Kidney epithelial cell (primary cell): ENCODE measurements around the gene ZNF793. TPM values are rescaled to one million over a fixed set of nuclear protein-coding genes. Genes with fewer than 3 reads are reported as not detected.
A peak's percentile ranks its signal among the peaks of the same experiment; 100 is the strongest.

Experiments
- DNase-seq: peaks from one replicate; pipeline ENCODE4 v3.0.0-alpha.2; 2010; ENCODE audit warnings: low read depth
- H3K27me3 ChIP-seq: 2 replicates; pipeline ENCODE4 v1.6.0; 2011; ENCODE audit warnings: low read length; ENCODE audit not compliant: control insufficient read depth, insufficient read depth
- H3K36me3 ChIP-seq: 2 replicates; pipeline ENCODE4 v1.5.1; 2011; ENCODE audit warnings: low read length; ENCODE audit not compliant: control insufficient read depth, insufficient read depth
- H3K4me3 ChIP-seq: 2 replicates; pipeline ENCODE4 v1.5.1; 2011; ENCODE audit warnings: low read depth, mild to moderate bottlenecking, control low read depth, low read length
- total RNA-seq: library from RNA; depleted of rRNA; stranded (reverse); fragments of >200 nt; gene quantifications from 2 replicates; pipeline ENCODE4 v1.2.3, GENCODE V29; 2015
- TF ChIP-seq, protein P1 (sequence below): IDR thresholded peaks from 2 replicates; pipeline ENCODE4 v1.5.1; 2011; ENCODE audit warnings: mild to moderate bottlenecking, moderate library complexity, low read length, control low read depth, inconsistent platforms; ENCODE audit not compliant: insufficient read depth, poor library complexity, severe bottlenecking

The ZNF793 gene
- total RNA-seq, 1 donor from 2014 or later = 7.7 TPM

DNA sequence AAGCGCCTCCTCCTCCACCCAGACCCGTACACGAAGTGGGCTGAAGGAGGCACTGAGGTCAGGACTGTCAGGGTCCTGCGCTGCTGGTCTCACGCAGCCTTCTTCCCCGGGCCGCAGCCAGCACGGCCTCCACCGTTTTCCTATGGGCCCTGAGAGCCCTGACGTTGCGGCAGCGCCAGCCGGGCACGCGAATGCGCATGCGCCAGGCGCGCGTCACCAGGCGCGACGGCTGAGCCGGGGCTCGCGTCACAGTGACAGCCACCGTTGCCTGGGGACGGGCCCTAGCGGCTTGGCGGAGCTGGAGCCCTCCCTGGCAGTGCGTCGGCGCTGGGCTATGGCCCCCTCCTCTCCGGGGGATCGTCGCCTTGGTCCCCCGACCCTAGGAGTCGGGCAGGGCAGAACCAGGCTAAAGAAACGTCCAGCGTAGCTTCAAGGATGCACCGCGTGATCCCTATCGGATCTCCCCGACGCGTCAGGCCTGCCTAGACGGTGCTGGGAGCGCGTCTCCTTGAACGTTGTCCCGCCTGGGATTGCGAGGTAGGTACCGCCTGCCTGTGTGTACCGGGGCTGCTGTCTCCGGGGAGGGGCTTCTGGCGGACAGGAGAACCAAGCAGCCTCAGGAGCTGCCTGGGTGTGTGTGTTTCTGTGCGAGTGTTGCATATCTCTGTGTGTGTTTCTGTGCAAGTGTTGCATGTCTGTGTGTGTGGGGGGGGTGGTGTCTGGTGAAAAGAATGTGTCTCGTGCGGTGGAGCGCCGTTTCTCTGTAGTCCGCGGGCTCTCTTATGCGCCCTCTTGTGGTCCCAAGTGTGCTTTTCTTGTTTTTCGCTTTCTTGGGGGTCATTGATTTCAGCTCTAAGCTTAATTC lies 44.6 kb downstream of the ZNF793 start:
- Histone ChIP-seq H3K4me3 (peak overlapping the region; percentile 89), H3K36me3 (no peaks in the 10 kb centered on the region), H3K27me3 (no peaks in the 10 kb centered on the region)
- peak; percentile 18 for DNase-seq
- TF ChIP-seq, protein P1, sequence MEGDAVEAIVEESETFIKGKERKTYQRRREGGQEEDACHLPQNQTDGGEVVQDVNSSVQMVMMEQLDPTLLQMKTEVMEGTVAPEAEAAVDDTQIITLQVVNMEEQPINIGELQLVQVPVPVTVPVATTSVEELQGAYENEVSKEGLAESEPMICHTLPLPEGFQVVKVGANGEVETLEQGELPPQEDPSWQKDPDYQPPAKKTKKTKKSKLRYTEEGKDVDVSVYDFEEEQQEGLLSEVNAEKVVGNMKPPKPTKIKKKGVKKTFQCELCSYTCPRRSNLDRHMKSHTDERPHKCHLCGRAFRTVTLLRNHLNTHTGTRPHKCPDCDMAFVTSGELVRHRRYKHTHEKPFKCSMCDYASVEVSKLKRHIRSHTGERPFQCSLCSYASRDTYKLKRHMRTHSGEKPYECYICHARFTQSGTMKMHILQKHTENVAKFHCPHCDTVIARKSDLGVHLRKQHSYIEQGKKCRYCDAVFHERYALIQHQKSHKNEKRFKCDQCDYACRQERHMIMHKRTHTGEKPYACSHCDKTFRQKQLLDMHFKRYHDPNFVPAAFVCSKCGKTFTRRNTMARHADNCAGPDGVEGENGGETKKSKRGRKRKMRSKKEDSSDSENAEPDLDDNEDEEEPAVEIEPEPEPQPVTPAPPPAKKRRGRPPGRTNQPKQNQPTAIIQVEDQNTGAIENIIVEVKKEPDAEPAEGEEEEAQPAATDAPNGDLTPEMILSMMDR = peak; percentile 62

DNA sequence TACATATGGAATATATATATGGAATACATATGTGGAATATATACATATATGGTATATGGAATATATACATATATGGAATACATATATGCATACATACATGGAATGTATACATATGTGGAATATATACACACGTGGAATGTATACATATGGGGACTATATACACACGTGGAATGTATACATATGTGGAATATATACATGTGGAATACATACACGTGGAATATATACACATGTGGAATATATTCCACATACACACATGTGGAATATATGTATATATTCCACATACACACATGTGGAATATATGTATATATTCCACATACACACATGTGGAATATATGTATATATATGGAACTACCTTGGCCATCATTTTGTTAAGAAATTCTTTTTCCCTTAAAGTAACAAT lies 56.8 kb downstream of the ZNF793 start:
- H3K36me3 ChIP-seq = no peaks in the 10 kb centered on the region
- TF ChIP-seq, protein P1 = no peak
- H3K27me3 ChIP-seq = no peaks in the 10 kb centered on the region
- no peak for DNase-seq
- no peak overlapping the region for H3K4me3 ChIP-seq

DNA sequence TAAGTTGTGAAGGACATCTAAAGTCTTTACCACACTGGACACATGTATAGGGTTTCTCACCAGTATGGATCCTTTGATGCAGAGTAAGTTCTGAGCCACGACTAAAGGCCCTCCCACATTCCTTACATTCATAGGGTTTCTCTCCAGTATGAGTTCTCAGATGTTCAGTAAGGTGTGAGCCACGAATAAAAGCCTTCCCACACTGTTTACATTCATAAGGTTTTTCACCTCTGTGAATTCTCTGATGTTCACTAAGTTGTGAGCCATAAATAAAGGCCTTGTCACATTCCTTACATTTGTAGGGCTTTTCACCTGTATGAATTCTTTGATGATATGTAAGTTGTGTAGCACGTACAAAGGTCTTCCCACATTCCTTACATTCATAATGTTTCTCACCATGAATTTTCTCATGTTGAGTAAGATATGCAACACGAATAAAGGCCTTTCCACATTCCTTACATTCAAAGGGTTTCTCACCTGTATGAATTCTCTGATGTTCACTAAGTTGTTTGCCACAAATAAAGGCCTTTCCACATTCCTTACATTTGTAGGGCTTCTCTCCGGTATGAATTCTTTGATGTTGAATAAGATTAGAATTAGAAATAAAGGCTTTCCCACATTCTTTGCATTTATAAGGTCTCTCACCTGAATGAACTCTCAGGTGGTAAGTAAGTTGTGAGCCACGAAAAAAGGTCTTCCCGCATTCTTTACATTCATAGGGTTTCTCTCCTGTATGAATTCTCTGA lies 58.1 kb downstream of the ZNF793 start:
- no peak for DNase-seq
- Histone ChIP-seq H3K4me3 (no peak overlapping the region), H3K27me3 (no peaks in the 10 kb centered on the region), H3K36me3 (no peaks in the 10 kb centered on the region)
- TF ChIP-seq, protein P1 = no peak

DNA sequence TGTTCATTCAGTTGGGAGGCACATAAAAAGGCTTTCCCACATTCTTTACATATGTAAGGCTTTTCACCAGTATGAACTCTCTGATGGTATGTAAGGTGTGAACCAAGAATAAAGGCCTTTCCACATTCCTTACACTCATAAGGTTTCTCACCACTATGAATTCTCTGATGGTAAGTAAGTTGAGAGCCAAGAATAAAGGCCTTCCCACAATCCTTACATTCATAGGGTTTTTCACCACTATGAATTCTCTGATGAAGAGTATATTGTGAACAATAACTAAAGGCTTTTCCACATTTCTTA lies 58.6 kb downstream of the ZNF793 start:
- no peaks in the 10 kb centered on the region for H3K36me3 ChIP-seq
- H3K4me3 ChIP-seq = no peak overlapping the region
- TF ChIP-seq, protein P1 = no peak
- H3K27me3 ChIP-seq = no peaks in the 10 kb centered on the region
- no peak for DNase-seq

DNA sequence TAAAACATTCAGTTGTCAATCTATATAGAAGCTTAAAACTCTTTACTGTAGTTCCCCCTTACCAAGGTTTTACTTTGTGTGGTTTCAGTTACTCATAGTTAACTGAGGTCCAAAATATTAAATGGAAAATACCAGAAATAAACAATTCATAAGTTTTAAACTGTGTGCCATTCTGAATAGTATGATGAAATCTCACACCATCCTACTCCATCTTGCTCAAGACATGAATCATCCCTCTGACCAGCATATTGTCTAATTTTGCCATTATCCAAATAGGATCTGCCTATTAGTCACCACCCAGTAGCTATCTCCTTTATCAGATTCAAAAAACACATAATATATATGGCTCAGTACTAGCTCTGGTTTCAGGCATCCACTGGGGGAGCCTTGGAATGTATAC lies 65.5 kb downstream of the ZNF793 start:
- TF ChIP-seq, protein P1 = no peak
- no peak overlapping the region for H3K4me3 ChIP-seq
- no peak for DNase-seq
- no peaks in the 10 kb centered on the region for H3K36me3 ChIP-seq
- no peaks in the 10 kb centered on the region for H3K27me3 ChIP-seq
